Ectodermal cell (in vitro differentiated cells): ENCODE results near the gene ZNF628.
A peak's percentile ranks its signal among the peaks of the same experiment; 100 is the strongest.

ENCODE experiments used
- H3K27ac ChIP-seq: 2 replicates; pipeline ENCODE4 v1.7.0; 2013; ENCODE audit warnings: mild to moderate bottlenecking, low read depth, low read length; ENCODE audit not compliant: insufficient read depth, poor library complexity, severe bottlenecking
- H3K27me3 ChIP-seq: 2 replicates; pipeline ENCODE4 v1.7.0; 2013; ENCODE audit warnings: mild to moderate bottlenecking, low read length; ENCODE audit not compliant: insufficient read depth, control insufficient read depth, poor library complexity, severe bottlenecking
- H3K36me3 ChIP-seq: one replicate; pipeline ENCODE4 v1.7.0; 2013; ENCODE audit warnings: low read length; ENCODE audit not compliant: control insufficient read depth, insufficient read depth
- H3K4me1 ChIP-seq: one replicate; pipeline ENCODE4 v1.7.0; 2013; ENCODE audit warnings: low read length; ENCODE audit not compliant: control insufficient read depth, insufficient read depth
- H3K4me3 ChIP-seq: 2 replicates; pipeline ENCODE4 v1.7.0; 2013; ENCODE audit warnings: low read depth, low read length, control low read depth; ENCODE audit not compliant: insufficient read depth
- H3K9me3 ChIP-seq: 2 replicates; pipeline ENCODE4 v1.7.0; 2013; ENCODE audit warnings: mild to moderate bottlenecking, low read length, moderate library complexity; ENCODE audit not compliant: control insufficient read depth
- WGBS, 2 experiments: methylation state at CpG; one replicate each; pipeline ENCODE4 v1.1.7; 2013; ENCODE audit warnings: missing lambda C conversion rate in 2 of 2; 5-methylcytosine and 5-hydroxymethylcytosine counted together

Gene ZNF628

DNA sequence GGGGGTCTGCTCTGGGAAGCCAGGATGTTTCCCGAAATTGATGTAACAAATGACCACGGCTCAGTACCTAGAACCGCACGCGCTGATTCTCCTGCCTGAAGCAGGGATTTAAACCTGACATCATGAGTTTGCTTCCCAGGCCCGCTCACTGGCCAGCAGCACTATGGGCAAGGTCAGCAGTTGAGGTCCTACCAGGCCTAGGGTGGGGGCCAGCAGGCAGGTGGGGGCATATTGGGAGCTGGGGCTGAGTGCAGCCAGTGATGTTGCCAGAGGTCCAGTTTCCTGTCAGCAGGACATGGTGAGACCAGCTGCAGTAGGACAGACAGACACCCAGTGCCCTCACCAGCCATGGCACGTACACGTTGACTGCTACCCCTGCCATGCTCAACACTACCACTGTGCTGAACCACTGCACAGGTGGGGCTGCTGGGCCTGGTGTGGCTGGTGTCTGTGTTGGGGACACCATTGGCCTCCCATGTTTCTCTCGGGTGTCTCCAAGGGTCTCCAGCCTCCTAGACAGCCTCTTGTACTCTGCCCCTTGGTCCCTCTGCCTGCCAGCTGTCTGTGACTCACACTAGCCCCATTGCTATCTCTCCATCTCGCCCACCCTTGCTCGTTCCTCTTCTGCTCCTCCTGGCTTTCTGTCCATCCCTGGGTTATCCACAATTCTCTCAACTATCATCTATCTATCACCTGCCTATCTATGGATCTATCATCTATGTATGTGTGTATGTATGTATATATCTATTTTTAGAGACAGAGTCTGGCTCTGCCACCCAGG is 10.8 kb upstream of the ZNF628 start:
- H3K27ac ChIP-seq, result no peak overlapping the region
- no peak overlapping the region for H3K4me3 ChIP-seq
- no peaks in the 10 kb centered on the region for H3K9me3 ChIP-seq
- no peaks in the 10 kb centered on the region for H3K36me3 ChIP-seq
- 89 to 90% methylated on average over 11 of the region's 11 CpGs for WGBS, 2 experiments
- H3K27me3 ChIP-seq, result peaks cover 33% of the 10 kb centered on the region
- H3K4me1 ChIP-seq, result peaks cover 15% of the 10 kb centered on the region

- H3K27me3 ChIP-seq, result peaks cover 33% of the 10 kb centered on the region
- H3K36me3 ChIP-seq, result no peaks in the 10 kb centered on the region
- no peak overlapping the region for H3K4me3 ChIP-seq
- 81 to 84% methylated on average over 4 of the region's 4 CpGs for WGBS, 2 experiments
- H3K4me1 ChIP-seq, result peaks cover 15% of the 10 kb centered on the region
- no peak overlapping the region for H3K27ac ChIP-seq
- no peaks in the 10 kb centered on the region for H3K9me3 ChIP-seq
Observed at GRCh38 chr19:55466241-55466614, 10.2 kb upstream of the ZNF628 start.

GRCh38 chr19:55467236-55468053 is 9.0 kb upstream of the ZNF628 start:
- 47 to 48% methylated on average over 29 of the region's 29 CpGs for WGBS, 2 experiments
- H3K9me3 ChIP-seq, result no peaks in the 10 kb centered on the region
- H3K27me3 ChIP-seq, result peaks cover 29% of the 10 kb centered on the region
- H3K27ac ChIP-seq, result no peak overlapping the region
- no peak overlapping the region for H3K4me3 ChIP-seq
- peaks cover 15% of the 10 kb centered on the region for H3K4me1 ChIP-seq
- H3K36me3 ChIP-seq, result no peaks in the 10 kb centered on the region

- no peaks in the 10 kb centered on the region for H3K36me3 ChIP-seq
- 20 to 24% methylated on average over 4 of the region's 4 CpGs for WGBS, 2 experiments
Observed at GRCh38 chr19:55468054-55468393, 8.4 kb upstream of the ZNF628 start.

DNA sequence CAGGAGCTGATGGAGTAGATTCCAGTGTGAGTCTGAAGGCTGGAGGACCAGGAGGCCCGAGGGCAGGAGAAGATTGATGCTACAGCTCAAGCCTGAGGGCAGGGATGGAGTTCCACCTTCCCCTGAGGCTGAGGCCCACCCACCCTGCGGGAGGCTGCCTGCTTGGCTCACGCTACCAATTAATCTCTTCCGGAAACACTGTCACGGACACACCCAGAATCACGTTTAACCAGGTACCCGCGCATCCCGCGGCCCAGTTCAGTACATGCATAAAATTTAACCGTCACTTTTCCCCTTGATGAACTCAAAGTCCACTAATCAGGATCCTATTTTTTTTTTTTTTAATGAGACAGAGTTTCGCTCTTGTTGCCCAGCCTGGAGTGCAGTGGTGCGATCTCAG is 5.2 kb upstream of the ZNF628 start:
- Histone ChIP-seq H3K9me3 (no peaks in the 10 kb centered on the region), H3K4me1 (peaks cover 19% of the 10 kb centered on the region), H3K36me3 (no peaks in the 10 kb centered on the region), H3K27me3 (no peaks in the 10 kb centered on the region), H3K27ac (no peak overlapping the region), H3K4me3 (no peak overlapping the region)
- WGBS, 2 experiments, result 89 to 91% methylated on average over 13 of the region's 13 CpGs

More at GRCh38 chr19:55468054-55468393, 8.4 kb upstream of the ZNF628 start:
- no peaks in the 10 kb centered on the region for H3K9me3 ChIP-seq
- H3K27ac ChIP-seq, result no peak overlapping the region
- peaks cover 25% of the 10 kb centered on the region for H3K27me3 ChIP-seq
- H3K4me3 ChIP-seq, result no peak overlapping the region
- H3K4me1 ChIP-seq, result peaks cover 16% of the 10 kb centered on the region

DNA sequence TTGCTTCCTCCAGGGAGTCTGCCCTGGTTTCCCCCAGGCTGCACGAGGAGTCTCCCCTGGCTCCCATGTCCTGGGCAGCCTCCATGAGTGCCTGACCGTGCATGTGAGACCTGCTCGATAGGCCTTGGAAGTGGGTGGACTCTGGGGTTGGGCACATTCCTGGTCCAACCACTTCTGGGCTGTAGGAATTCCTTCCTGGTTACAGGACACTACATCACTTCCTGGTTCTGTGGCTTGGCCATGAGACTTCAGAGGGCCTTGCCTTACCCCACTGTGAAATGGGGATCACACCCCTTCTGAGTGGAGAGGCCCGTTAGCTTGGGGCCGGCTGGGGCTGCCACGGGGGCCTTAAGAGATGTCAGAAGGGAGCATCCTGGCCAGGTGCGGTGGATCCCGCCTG is 4.0 kb upstream of the ZNF628 start:
- WGBS, 2 experiments, result 90 to 95% methylated on average over 8 of the region's 8 CpGs
- Histone ChIP-seq H3K27me3 (no peaks in the 10 kb centered on the region), H3K27ac (no peak overlapping the region), H3K36me3 (no peaks in the 10 kb centered on the region), H3K4me1 (peaks cover 19% of the 10 kb centered on the region), H3K9me3 (no peaks in the 10 kb centered on the region), H3K4me3 (no peak overlapping the region)

- Histone ChIP-seq H3K9me3 (no peaks in the 10 kb centered on the region), H3K4me3 (no peak overlapping the region), H3K27ac (peak overlapping the region; percentile 27), H3K36me3 (no peaks in the 10 kb centered on the region), H3K27me3 (no peaks in the 10 kb centered on the region), H3K4me1 (peaks cover 19% of the 10 kb centered on the region)
- 44 to 46% methylated on average over 16 of the region's 16 CpGs for WGBS, 2 experiments
Observed at GRCh38 chr19:55473225-55474012, 3.0 kb upstream of the ZNF628 start.

DNA sequence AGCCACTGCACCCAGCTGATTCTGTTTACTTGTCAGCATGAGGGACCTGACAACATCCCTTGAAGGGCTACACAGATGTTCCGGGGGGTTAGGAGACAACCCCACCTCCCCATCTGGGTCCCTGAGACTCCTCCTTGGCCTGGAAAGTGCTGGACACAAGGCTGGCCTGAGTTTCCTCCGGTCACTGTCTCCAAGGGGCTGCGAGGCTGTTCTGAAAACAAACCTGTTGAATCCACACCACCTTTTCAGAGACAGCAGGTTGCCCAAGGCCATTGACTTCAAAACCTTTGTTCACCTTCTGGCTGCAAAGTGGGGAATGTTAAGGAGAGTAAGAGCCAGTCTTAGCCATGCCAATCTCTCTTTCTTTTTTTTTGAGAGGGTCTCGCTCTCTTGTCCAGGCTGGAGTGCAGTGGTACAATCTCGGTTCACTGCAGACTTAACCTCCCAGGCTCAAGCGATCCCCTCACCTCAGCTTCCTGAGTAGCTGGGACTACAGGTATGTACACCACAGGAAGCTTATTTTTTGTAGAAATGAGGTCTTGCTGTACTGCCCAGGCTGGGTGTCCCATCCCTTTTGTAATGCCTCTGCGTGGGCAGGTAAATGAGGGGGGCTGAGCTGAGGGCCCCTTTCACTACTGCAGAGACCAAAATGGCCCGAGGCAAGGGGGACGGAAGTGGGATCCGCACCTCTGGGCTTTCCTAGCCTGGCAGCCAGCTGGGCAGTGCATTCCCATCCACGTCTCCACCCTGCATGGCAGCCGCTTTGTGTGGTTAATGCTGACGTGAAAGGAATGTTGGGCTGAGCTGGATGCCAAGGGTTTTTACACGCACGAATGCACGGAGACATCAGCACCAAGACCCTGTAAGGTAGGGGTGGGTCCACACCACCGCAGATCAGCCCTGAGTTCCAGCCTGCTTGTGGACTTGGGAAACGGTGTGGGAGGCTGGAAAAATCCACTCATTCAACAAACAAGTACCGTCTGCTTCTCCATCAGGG is 1.9 kb upstream of the ZNF628 start:
- peaks cover 19% of the 10 kb centered on the region for H3K4me1 ChIP-seq
- no peaks in the 10 kb centered on the region for H3K27me3 ChIP-seq
- no peaks in the 10 kb centered on the region for H3K36me3 ChIP-seq
- 90 to 92% methylated on average over 19 of the region's 19 CpGs for WGBS, 2 experiments
- no peak overlapping the region for H3K27ac ChIP-seq
- H3K4me3 ChIP-seq, result no peak overlapping the region
- H3K9me3 ChIP-seq, result no peaks in the 10 kb centered on the region

- no peaks in the 10 kb centered on the region for H3K27me3 ChIP-seq
- no peaks in the 10 kb centered on the region for H3K9me3 ChIP-seq
- no peak overlapping the region for H3K27ac ChIP-seq
- WGBS, 2 experiments, result 91 to 93% methylated on average over 13 of the region's 13 CpGs
- H3K4me1 ChIP-seq, result peaks cover 19% of the 10 kb centered on the region
- peaks cover 3% of the 10 kb centered on the region for H3K36me3 ChIP-seq
- peak overlapping the region; percentile 69 for H3K4me3 ChIP-seq
Observed at GRCh38 chr19:55477905-55478304, 1.5 kb downstream of the ZNF628 start.
